Vagina (tissue), 2 donors: ENCODE measurements around the gene METTL3.
A peak's percentile ranks its signal among the peaks of the same experiment; 100 is the strongest.

Experiments used
- POLR2A ChIP-seq, 2 donors: fragments of 450-650 bp; IDR thresholded peaks; one replicate each; pipeline ENCODE4 v1.6.1; 2017; ENCODE audit warnings: antibody characterized with exemption in 2 of 2, mild to moderate bottlenecking in 2 of 2, moderate library complexity in 2 of 2
- POLR2AphosphoS5 ChIP-seq, 2 donors: sonication (generic); formaldehyde crosslinking; IDR thresholded peaks; one replicate each; pipeline ENCODE4 v1.9.0; 2017; ENCODE audit warnings: antibody characterized with exemption in 2 of 2, mild to moderate bottlenecking in 2 of 2, low read depth in 1 of 2; ENCODE audit not compliant: insufficient read depth in 1 of 2
- TF ChIP-seq, protein P1 (sequence below), 3 experiments: fragments of 450-650 bp in 2 of 3; fragments of 200-600 bp in 1 of 3; sonication (generic) in 1 of 3; IDR thresholded peaks; one replicate each; pipeline ENCODE4 v1.5.1; 2017 to 2019; ENCODE audit warnings: antibody characterized with exemption in 3 of 3, mild to moderate bottlenecking in 2 of 3, moderate library complexity in 2 of 3

DNA sequence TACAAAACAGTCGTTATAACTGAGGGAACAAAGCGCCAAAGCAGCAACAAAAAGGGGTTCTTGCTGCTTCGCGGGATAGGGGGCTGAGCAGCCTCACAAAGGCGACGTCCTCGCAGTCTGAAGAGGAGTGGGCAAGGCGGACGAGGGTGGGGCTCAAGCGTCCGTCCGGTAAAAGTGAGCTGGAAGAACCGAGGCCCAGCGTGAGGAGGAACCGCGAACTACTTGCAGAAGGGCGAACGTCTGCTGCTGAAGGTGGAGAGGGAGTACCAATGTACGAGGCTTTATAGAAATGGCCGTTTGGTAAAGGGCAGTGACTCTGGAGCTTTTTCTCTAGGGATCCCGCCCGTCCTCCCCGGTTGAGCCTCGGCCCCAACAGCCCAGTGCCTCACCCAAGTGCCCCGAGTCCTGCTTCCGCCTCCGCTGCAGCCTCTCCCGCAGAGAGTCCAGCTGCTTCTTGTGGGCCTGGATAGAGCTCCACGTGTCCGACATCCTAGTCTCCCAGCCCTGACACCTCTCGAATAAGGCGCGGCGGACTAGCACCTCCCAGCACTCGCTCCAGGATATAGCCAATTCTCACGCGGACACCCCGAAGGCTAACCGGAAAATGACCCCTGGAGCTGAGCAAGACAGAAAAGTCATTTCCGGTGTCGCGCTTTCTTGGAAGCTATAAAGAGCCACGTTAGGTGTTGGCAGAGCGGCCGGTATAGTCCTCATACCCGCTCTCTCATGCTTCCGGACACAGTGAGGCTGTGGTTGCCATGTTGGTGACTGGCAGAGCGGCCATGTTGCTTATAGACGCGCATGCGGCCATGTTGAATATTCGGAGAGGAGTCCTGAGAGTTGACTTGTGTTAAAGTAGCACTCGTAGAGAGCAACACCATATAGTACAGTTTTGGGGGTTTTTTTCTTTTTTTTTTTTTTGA lies at the start of gene METTL3:
- TF ChIP-seq, protein P1, sequence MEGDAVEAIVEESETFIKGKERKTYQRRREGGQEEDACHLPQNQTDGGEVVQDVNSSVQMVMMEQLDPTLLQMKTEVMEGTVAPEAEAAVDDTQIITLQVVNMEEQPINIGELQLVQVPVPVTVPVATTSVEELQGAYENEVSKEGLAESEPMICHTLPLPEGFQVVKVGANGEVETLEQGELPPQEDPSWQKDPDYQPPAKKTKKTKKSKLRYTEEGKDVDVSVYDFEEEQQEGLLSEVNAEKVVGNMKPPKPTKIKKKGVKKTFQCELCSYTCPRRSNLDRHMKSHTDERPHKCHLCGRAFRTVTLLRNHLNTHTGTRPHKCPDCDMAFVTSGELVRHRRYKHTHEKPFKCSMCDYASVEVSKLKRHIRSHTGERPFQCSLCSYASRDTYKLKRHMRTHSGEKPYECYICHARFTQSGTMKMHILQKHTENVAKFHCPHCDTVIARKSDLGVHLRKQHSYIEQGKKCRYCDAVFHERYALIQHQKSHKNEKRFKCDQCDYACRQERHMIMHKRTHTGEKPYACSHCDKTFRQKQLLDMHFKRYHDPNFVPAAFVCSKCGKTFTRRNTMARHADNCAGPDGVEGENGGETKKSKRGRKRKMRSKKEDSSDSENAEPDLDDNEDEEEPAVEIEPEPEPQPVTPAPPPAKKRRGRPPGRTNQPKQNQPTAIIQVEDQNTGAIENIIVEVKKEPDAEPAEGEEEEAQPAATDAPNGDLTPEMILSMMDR (IDR thresholded peaks at IDR 0.05): peak in 1 of 3 experiments; percentile 29
- TF ChIP-seq POLR2A (IDR thresholded peaks at IDR 0.05): no peak
- TF ChIP-seq POLR2AphosphoS5 (IDR thresholded peaks at IDR 0.05; ENCODE audit: insufficient read depth in 1 of 2, low read depth in 1 of 2): peak; percentile 85 to 96
